Adipose tissue (tissue), 3 donors: ENCODE data around the gene TXN2. TPM values are rescaled to one million over a fixed set of nuclear protein-coding genes. Genes with fewer than 3 reads are reported as not detected.
"Not testable (repeated sequence)": the region's sequence is repeated elsewhere in the genome, so short reads cannot be mapped to it uniquely, and the experiment has no call there.

Source experiments
- H3K27ac ChIP-seq: one replicate; pipeline ENCODE4 v1.5.1; 2013; ENCODE audit warnings: low read depth, low read length
- WGBS, 3 donors: extraction: QIAGEN DNeasy Blood & Tissue Kit; methylation state at CpG; one replicate each; pipeline ENCODE4 v1.1.7; 2013; 5-methylcytosine and 5-hydroxymethylcytosine counted together
- polyA plus RNA-seq, 3 donors: library from polyadenylated mRNA; stranded (reverse); fragments of 200-250 nt; gene quantifications; one replicate each; pipeline ENCODE4 v1.2.3, GENCODE V29; 2013
- donor health status: healthy with polysubstance abuse.
- donor health status: Bipolar disorder and iron deficiency.
- donor health status: healthy.

TXN2 gene
- polyA plus RNA-seq, 3 donors, result 59.1 to 125 (median 124) TPM

DNA sequence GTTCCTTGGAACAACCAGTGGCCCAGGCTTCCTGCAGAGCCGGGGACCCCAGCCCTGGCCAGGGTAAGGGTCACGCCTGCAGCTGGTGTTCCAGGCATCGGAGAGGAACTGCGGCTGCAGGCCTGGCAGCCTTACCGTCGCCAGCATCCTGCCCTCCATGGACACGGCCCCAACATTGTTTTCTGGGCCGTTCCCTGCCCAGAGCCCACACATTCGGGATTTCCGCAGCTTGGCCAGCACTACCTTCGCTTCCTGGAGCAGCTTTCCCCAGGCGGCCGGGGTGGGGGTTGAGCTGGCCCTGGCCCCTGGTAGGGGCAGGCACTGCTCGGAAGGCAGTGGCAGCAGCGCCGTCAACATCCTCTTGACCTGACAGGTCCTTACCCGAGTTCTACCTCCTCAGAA, 17.7 kb downstream of the TXN2 start:
- no peak overlapping the region for H3K27ac ChIP-seq
- WGBS, 3 donors, result 44 to 75% (median 45%) methylated on average over 17 of the region's 17 CpGs

DNA sequence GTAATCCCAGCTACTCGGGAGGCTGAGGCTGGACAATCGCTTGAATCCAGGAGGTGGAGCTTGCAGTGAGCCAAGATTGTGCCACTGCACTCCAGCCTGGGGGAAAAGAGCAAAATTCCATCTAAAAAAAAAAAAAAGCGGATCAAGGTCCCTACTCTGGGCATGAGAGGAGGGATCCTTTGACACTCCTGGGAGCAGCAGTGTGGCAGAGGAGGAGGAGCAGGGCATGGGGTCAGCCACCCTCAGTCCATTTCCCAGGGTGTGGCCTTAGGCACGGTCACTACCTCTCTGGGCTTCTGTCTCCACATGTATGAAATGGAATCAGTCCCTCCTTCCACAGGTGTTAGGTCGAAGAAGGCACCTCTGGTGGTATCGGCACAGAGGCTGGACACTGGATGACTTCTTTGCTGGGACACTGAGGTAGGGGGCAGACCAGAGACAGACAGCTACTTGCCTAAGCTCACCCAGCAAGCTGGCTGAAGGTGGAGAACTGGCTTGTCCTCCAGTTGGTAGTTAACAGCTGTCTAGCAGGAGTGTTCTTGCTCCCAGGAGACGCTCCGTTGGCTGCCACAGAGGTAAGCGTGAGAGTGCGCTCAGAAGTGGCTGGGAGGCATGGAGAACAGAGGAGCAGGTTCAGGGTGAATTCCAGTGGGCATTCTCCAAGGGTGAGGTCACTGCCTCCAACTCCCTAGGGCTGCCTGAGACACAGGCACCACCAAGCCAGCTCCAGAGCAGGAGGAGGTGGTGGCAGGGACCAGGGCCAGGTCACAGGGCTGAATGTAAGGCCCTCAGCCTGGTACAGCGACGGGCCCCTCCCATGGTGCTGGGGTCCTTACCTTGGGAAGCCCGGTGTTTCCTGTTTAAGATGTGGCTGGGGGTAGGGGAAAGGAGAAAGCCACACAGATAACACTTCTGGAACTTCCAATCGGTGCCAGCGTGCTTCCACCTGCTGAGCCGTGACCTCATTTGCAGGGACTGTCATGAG, 19.5 kb downstream of the TXN2 start:
- 61 to 67% (median 66%) methylated on average over 15 to 16 of the region's 16 CpGs for WGBS, 3 donors

DNA sequence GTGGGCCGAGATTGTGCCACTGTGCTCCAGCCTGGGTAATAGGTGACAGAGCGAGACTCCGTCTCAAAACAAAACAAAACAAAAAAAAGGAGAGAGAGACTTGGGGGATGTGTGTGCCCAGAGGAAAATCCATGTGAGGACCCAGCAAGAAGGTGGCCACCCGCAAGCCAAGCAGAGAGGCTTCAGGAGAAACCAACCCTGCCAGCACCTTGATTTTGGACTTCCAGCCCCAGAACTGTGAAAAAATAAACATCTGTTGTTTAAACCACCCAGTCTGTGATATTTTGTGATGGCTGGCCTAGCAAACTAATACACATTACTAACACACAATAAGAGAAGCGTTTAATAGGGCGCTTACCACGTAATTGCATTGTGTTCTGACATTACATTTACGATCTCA, 21.2 kb downstream of the TXN2 start:
- WGBS, 3 donors, result 85 to 99% (median 98%) methylated on average over 8 of the region's 8 CpGs
- no peak overlapping the region for H3K27ac ChIP-seq

More for the DNA sequence above, 19.5 kb downstream of the TXN2 start:
- H3K27ac ChIP-seq, result no peak overlapping the region

DNA sequence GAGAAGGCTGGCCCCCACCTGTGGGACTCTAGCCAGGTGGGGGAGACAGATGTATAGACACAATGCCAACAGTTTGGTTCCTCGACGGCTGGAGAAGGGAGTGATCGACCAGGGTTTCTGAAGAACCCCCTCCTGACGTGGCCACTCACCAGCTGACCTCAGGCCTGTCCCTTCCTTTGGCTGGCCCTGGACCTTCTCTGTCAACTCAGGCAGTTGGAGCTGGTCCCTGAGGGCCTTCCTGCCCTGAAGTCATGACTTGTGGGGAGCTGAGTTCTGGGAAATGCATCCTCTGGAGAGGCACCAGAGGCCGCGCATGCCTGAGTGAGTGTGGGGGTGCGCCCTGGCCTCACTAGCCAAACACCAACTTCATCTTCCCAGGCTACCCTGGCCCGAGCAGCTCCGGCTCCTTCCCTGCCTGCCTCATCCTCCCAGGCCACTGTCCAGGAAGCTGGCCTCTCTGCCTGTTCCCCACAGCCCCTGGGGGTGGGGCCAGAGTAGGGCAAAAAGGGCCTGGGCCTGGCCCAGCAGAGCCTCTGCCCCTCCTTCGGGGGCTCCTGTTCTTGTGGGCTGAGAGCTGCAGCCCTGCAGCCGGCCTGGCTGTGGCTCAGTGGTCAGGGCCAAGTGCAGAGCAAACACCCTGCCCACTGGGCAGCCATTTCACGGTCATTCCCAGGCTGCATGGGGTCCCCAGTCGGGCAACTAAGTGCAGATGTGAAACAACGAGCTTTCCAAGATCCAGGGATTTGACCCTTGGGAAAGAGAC, 23.6 kb downstream of the TXN2 start:
- WGBS, 3 donors, result 42 to 56% (median 46%) methylated on average over 14 of the region's 14 CpGs
- H3K27ac ChIP-seq, result peak overlapping the region; percentile 78

DNA sequence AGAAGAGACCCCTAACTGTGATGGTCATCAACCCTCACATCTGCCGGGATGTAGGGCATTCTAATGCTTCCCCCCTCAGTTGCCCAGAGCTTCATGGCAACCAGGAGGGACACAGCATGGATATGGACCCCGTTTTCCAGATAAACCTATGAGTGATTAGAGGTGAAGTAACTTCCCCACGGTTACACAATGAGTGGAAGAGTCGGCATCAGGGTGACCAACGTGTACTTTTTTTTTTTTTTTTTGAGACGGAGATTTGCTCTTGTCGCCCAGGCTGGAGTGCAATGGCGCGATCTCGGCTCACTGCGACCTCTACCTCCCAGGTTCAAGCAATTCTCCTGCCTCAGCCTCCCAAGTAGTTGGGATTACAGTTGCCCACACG, 25.0 kb downstream of the TXN2 start:
- WGBS, 3 donors, result 68 to 74% (median 70%) methylated on average over 8 to 12 of the region's 12 CpGs
- no peak overlapping the region for H3K27ac ChIP-seq

DNA sequence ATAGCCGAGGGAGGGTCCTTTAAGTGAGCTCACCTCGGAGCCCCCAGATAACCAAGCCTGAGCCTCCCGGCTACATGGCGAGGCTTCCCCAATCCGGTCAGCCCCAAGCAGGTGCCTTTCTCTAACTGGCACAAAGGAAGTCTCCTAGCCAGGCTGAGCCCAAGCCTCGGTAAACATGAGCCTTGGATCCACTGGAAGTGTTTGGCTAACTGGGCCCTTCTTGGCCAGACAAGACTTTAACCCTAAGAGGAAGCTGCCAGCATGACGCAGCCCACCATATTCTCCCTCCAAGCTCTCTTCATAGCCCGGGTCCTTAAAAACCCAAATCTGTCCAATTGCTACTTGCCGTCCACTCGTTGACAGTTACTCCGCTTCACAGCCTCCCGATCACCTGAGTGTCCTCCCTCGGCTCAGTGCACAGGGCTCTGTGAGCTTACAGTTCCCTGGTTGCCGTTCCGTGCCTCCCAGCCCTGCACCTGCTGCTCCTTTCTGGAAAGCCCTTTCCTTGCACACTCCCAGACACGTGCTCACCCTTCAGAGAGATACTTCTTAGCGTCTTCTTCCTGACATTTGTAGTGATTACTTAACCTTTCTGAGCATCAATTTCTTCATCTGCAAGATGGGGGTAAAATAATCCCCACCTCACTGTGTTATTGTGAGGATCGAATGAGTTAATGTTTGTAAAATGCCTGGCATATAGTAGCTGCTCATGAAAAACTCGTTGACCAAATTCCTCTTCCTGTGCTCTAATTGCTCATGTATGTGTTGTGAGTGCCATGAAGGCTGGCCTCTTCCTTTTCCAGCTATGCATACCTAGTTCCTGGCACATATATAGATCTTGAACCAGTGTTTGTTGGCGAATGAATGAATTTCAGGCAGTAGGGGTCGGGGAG, 25.6 kb downstream of the TXN2 start:
- 62 to 68% (median 67%) methylated on average over 21 of the region's 21 CpGs for WGBS, 3 donors

DNA sequence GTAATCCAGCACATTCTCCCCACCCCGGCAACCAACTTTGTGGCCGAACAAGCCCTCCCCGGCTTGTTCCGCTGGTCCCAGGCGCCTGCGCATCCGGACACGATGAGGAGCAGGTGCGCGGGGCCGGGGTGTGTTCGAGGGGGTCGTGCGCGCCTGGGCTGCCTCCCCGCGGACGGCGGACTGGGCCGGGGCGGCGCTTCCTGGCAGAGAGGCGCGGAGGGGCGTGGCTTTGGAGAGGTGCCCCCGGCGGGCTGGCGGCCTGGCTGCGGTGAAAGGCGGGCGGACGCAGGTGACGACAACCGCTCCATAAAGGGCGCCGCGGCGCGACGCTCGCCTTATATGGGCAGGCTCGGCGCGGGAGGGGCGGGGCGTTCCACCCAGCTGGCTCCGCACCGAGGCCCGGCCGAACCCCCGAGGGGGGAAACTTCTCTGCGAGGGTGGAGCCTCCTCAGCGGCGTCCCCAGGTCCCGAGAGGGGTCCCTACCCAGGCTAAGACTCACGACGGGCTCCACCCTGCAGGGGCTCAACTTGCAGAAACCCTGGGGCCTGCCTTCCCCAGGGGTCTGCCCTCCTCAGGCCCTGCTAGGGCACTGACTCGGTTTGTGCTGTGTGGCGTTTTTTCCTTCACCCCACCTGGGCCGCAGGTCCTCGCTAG, 26.4 kb downstream of the TXN2 start:
- peak overlapping the region; percentile 75 for H3K27ac ChIP-seq
- WGBS, 3 donors, result 1 to 3% (median 2%) methylated on average over 59 to 61 of the region's 61 CpGs

More for the DNA sequence above, 25.6 kb downstream of the TXN2 start:
- peak overlapping the region; percentile 75 for H3K27ac ChIP-seq

DNA sequence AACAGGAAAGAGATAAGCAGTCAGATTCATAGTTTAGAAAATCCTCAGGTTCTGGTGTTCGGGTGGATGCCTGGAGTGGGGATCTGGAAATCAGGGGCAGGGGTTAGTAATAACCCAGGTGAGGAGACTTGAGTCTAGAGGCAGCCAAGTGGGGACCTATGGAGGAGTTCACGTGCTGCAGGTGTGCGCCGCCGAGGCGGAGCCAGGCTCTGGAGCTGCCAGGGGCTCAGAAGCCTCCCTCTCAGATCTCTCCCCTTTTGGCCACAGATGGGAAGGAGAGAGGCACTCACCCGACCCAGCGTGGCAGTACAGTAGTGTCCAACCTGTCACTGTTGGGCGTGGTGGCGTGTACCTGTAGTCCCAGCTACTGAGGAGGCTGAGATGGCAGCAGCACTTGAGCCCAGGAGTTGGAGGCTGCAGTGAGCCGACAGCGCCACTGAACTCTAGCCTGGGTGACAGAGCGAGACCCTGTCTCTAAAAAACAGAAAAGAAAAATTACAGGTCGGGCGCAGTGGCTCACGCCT, 27.5 kb downstream of the TXN2 start:
- H3K27ac ChIP-seq, result no peak overlapping the region
- WGBS, 3 donors, result 95% methylated on average over 13 to 16 of the region's 16 CpGs

DNA sequence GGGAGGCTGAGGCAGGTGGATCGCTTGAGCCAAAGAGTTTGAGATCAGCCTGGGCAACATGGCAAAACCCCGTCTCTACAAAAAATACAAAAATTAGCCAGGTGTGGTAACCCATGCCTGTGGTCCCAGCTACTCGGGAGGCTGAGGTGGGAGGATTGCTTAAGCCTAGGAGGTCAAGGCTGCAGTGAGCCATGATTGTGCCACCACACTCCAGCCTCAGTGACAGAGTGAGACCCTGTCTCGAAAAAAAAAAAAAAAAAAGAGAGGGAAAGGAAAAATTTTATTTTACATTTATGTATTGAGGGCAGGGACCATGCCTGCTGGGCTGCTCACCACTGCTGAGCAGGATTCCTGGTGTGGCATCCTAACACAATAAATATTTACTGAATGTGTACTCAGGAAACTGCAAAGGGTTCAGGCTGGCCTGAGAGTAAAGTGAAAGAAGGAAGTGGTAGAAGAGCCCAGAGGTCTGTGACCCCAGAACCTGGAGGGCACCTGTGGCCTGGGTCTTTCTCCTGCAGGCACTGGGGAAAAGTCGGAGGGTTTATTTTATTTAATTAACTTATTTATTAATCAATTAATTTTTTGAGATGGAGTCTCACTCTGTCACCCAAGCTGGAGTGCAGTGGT, 28.3 kb downstream of the TXN2 start:
- not testable (repeated sequence) for H3K27ac ChIP-seq
- 75 to 79% (median 77%) methylated on average over 5 of the region's 5 CpGs for WGBS, 3 donors

DNA sequence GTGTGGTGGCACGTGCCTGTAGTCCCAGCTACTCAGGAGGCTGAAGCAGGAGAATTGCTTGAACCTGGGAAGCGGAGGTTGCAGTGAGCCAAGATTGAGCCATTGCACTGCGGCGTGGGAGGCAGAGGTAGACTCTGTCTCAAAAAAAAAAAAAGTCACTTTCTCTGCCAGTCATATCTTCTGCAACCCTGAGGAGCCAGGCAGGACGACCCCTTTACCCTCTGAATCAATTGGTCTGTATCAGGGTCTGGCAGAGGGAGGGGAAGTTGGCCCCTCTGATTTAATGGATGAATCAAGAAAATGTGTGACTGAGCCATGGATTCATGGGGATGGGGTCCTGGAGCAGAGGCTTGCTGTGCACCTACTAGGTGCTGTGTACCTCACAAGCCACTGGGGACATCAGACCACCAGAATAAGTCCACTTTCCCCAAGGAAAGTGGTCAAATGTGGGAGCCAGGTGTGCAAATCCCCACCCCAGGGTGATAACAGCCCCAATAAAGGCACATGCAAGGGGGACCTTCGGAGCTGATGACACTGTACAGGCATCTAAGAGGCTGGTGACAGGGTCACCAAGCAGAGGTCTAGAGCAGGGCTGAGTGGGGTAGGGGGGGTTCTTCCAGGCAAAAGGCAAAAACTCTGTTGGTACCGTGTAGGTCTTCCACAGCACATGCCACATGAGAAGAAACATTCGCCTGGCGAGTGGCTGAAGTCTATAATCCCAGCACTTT, 29.0 kb downstream of the TXN2 start:
- H3K27ac ChIP-seq, result no peak overlapping the region
- WGBS, 3 donors, result 59 to 66% (median 61%) methylated on average over 9 of the region's 9 CpGs

DNA sequence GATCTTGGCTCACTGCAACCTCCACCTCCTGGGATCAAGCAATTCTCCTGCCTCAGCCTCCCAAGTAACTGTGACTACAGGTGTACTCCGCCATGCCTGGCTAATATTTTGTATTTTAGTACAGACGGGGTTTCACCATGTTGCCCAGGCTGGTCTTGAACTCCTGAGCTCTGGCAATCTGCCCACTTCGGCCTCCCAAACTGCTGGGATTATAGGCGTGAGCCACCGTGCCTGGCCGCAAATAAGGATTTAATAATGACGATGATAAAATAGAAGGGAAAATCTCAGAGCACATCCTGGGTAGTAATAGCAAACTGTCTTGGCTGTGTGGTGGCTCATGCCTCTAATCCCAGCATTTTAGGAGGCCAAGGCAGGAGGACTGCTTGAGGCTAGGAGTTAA, 30.5 kb downstream of the TXN2 start:
- not testable (repeated sequence) for H3K27ac ChIP-seq
- WGBS, 3 donors, result 86 to 90% (median 87%) methylated on average over 7 of the region's 7 CpGs

DNA sequence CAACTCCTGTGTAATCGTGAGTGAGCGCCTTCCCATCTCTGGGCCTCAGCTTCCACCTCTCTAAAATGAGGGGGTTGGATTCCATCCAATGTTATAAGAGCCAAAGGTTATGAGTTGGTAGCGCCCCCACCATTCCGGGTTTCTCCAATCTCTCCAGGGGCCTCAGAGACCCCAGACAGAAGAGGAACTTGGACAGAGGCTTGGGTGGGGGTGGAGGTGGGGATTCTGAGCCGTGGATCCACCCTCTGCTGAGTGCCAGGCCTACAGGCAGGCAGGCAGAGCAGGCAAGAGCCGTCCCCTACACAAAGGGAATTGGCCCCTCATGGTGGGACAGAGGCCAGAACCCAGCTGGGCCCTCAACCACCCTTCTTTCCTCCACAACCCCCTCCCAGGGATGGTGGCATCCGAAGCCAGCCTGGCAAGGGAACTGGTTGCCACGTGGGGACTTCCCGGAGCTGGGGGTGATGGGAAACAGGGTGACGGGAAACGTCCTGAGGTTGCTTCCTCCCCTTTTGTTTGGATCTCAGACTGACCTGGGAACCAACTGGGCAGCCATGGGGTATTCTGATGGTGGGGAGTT, 31.8 kb downstream of the TXN2 start:
- 51 to 65% (median 56%) methylated on average over 11 of the region's 11 CpGs for WGBS, 3 donors

DNA sequence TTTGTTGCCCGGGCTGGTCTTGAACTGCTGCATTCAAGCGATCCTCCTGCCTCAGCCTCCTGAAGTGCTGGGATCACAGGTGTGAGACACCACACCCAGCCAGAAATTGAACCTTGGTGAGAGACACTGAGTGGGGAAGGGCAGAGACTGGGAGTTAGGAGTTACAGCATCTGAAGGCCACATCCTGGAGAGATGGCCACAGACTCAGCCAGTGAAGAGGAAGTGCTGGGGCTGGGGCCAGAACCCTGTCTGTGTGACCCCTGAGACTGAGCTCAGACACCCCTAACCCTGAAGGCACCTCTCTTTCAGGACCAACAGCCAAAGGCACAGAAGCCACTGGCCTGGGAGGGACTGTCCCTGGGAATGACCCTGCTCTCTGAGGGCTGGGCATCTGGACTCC, 33.8 kb downstream of the TXN2 start:
- WGBS, 3 donors, result 78 to 93% (median 87%) methylated on average over 2 of the region's 2 CpGs

More for the DNA sequence above, 31.8 kb downstream of the TXN2 start:
- peak overlapping the region; percentile 59 for H3K27ac ChIP-seq

DNA sequence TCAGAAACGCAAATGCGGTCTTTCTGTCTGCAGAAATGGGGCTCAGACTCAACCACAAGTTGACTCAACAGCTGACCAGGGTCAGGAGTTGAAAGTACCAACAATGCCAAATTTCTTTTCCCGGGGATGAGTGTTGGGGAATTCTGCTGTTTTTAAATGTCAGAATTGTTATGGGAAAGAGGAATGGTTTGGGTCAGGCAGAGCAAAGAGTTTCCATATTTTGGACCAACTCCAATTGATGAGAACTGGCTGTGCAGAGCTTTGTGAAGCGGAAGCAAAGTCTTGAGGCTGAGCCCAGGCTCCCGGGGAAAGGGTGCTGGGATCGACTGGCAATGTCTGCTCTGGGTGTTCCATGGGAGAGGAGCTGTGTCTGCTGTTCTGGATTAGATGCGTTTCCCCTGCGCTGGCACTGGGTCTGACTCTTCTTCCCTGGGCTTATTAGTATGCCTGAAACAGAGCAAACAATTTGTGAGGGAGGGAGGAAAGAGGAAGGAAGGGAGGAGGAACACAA, 36.2 kb downstream of the TXN2 start:
- H3K27ac ChIP-seq, result no peak overlapping the region
- WGBS, 3 donors, result 44 to 74% (median 53%) methylated on average over 8 of the region's 8 CpGs

More for the DNA sequence above, 33.8 kb downstream of the TXN2 start:
- no peak overlapping the region for H3K27ac ChIP-seq

DNA sequence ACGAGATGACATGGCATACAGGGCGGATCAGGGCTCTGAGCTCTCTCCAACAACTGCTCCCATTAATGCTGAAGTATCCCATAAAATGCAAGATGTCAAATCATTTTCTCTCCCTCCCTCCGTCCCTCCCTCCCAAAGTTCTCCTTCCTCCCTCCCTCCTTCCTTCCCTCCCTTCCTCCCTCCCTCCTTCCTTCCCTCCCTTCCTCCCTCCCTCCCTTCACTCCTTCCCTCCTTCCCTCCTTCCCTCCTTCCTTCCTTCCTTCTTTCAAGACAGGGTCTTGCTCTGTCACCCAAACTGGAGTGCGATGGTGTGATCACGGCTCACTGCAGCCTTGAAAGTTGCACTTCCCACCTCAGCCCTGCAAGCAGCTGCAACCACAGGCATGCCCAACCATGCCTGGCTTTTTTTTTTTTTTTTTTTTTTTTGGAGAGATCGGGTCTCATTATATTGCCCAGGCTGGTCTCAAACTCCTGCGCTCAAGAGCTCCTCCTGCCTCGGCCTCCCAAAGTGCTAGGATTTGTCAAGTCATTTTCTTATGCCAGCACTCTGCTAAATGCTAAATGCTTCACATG, 38.2 kb downstream of the TXN2 start:
- WGBS, 3 donors, result 66 to 73% (median 69%) methylated on average over 8 of the region's 8 CpGs
- H3K27ac ChIP-seq, result no peak overlapping the region
